ENCODE measurements around the gene CYSTM1.
A peak's percentile ranks its signal among the peaks of the same experiment; 100 is the strongest.

CYSTM1 gene, protein sequence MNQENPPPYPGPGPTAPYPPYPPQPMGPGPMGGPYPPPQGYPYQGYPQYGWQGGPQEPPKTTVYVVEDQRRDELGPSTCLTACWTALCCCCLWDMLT

GRCh38 chr5:140174465-140175366 is at the start of gene CYSTM1:
Gene CYSTM1, plus strand, starts transcription at chr5:140175188. Its CDS starts 19,278 bp downstream, at chr5:140194466.
- Histone ChIP-seq H3K4me2 (ENCODE audit: insufficient read depth, low read length) (peak within 1 kb of the TSS; percentile 96), H3K27ac (ENCODE audit: low read length) (peak within 1 kb of the TSS; percentile 70), H3K36me3 (ENCODE audit: insufficient read depth, low read length) (no peaks in the 10 kb centered on the region), H4K20me1 (ENCODE audit: insufficient read depth, low read length) (no peaks in the 10 kb centered on the region), H3K79me2 (ENCODE audit: insufficient read depth, low read length) (peaks cover 4% of the 10 kb centered on the region; the same call in 1 of the 2 replicates), H3K4me3 (ENCODE audit: low read depth in 1 of 2, low read length in 2 of 2) (peak within 1 kb of the TSS; percentile 40 to 68), H3K4me1 (ENCODE audit: insufficient read depth, low read length) (peaks cover 20% of the 10 kb centered on the region), H3K9me3 (ENCODE audit: insufficient read depth, low read length, severe bottlenecking) (no peaks in the 10 kb centered on the region), H3K9ac (ENCODE audit: low read depth, low read length) (peak within 1 kb of the TSS; percentile 68), H3K27me3 (ENCODE audit: insufficient read depth, low read length, poor library complexity) (no peaks in the 10 kb centered on the region), H2AFZ (ENCODE audit: low read depth, low read length) (peak within 1 kb of the TSS; percentile 99)
- TF ChIP-seq CTCF (IDR thresholded peaks at IDR 0.05; ENCODE audit: borderline replicate concordance, extremely low read depth, low read length, poor library complexity, severe bottlenecking), result no peak
- DNase-seq (peak; percentile 95), ATAC-seq (ENCODE audit: insufficient read depth, low read depth) (peak; percentile 87)

DNA sequence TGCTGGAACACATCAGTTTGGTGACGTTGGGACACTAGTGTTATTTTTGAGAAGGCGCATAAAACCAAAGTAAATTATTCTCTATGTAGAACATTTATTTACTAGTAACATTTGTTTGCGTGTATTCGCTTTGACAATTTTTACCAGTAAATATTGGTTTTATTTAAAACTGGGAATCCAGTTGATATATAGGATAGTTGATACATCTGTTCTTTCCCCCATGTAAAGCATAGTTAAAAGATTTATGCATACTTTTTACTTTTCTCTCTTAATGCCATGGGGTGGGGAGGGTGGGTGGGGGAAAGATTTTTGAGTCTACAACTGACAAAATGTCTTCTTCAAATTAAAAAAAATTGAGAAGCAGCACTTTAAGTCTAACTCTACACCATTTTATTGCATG is 49.4 kb upstream of the CYSTM1 start, which contains the start of gene IGIP:
IGIP (plus strand) TSS at position 301 of the 400 bp plus-strand sequence. CDS start 2,540 bp downstream, outside the sequence.
- H3K27me3 ChIP-seq (ENCODE audit: insufficient read depth, low read length, poor library complexity), result no peaks in the 10 kb centered on the region
- ATAC-seq (ENCODE audit: insufficient read depth, low read depth) (no peak), DNase-seq (no peak)
- peaks cover 7% of the 10 kb centered on the region; the same call in 1 of the 2 replicates for H4K20me1 ChIP-seq (ENCODE audit: insufficient read depth, low read length)
- H3K4me3 ChIP-seq (ENCODE audit: low read depth in 1 of 2, low read length in 2 of 2), result no peak within 1 kb of the TSS
- H3K36me3 ChIP-seq (ENCODE audit: insufficient read depth, low read length), result no peaks in the 10 kb centered on the region
- H3K79me2 ChIP-seq (ENCODE audit: insufficient read depth, low read length), result 0 out of 2 replicates have a peak, but pooled peaks cover 1% of the 10 kb centered on the region
- TF ChIP-seq EZH2 (IDR thresholded peaks at IDR 0.05; ENCODE audit: borderline replicate concordance, low read depth, low read length, severe bottlenecking) (no peak), CTCF (IDR thresholded peaks at IDR 0.05; ENCODE audit: borderline replicate concordance, extremely low read depth, low read length, poor library complexity, severe bottlenecking) (no peak)
- no peak within 1 kb of the TSS for H3K4me2 ChIP-seq (ENCODE audit: insufficient read depth, low read length)
- no peak within 1 kb of the TSS for H3K9ac ChIP-seq (ENCODE audit: low read depth, low read length)
- H3K27ac ChIP-seq (ENCODE audit: low read length), result no peak within 1 kb of the TSS
- H2AFZ ChIP-seq (ENCODE audit: low read depth, low read length), result no peak within 1 kb of the TSS
- H3K9me3 ChIP-seq (ENCODE audit: insufficient read depth, low read length, severe bottlenecking), result no peaks in the 10 kb centered on the region
- H3K4me1 ChIP-seq (ENCODE audit: insufficient read depth, low read length), result peaks cover 4% of the 10 kb centered on the region; the same call in 1 of the 2 replicates

- no peak overlapping the region for H3K27ac ChIP-seq (ENCODE audit: low read length)
- TF ChIP-seq CTCF (IDR thresholded peaks at IDR 0.05; ENCODE audit: borderline replicate concordance, extremely low read depth, low read length, poor library complexity, severe bottlenecking), result no peak
- TF ChIP-seq EZH2 (IDR thresholded peaks at IDR 0.05; ENCODE audit: borderline replicate concordance, low read depth, low read length, severe bottlenecking), result no peak
- peaks cover 8% of the 10 kb centered on the region; the same call in 1 of the 2 replicates for H4K20me1 ChIP-seq (ENCODE audit: insufficient read depth, low read length)
- no peak overlapping the region for H3K9ac ChIP-seq (ENCODE audit: low read depth, low read length)
- peaks cover 8% of the 10 kb centered on the region; the same call in 1 of the 2 replicates for H3K4me1 ChIP-seq (ENCODE audit: insufficient read depth, low read length)
- H3K36me3 ChIP-seq (ENCODE audit: insufficient read depth, low read length), result no peaks in the 10 kb centered on the region
- H3K27me3 ChIP-seq (ENCODE audit: insufficient read depth, low read length, poor library complexity), result no peaks in the 10 kb centered on the region
- no peak overlapping the region for H3K4me3 ChIP-seq (ENCODE audit: low read depth in 1 of 2, low read length in 2 of 2)
- H3K4me2 ChIP-seq (ENCODE audit: insufficient read depth, low read length), result no peak overlapping the region
- DNase-seq, result no peak
- H3K9me3 ChIP-seq (ENCODE audit: insufficient read depth, low read length, severe bottlenecking), result no peaks in the 10 kb centered on the region
- H3K79me2 ChIP-seq (ENCODE audit: insufficient read depth, low read length), result 0 out of 2 replicates have a peak, but pooled peaks cover 1% of the 10 kb centered on the region
- H2AFZ ChIP-seq (ENCODE audit: low read depth, low read length), result no peak overlapping the region
- ATAC-seq (ENCODE audit: insufficient read depth, low read depth), result no peak
Measured at GRCh38 chr5:140126315-140127012, 48.5 kb upstream of the CYSTM1 start.
